ENCODE data around the gene TTYH3. TPM values are rescaled to one million over a fixed set of nuclear protein-coding genes. Genes with fewer than 3 reads are reported as not detected.
"Not testable (repeated sequence)": the region's sequence is repeated elsewhere in the genome, so short reads cannot be mapped to it uniquely, and the experiment has no call there.

TTYH3 gene
- total RNA-seq, 1 donor from 2014 or later: 250 TPM

DNA sequence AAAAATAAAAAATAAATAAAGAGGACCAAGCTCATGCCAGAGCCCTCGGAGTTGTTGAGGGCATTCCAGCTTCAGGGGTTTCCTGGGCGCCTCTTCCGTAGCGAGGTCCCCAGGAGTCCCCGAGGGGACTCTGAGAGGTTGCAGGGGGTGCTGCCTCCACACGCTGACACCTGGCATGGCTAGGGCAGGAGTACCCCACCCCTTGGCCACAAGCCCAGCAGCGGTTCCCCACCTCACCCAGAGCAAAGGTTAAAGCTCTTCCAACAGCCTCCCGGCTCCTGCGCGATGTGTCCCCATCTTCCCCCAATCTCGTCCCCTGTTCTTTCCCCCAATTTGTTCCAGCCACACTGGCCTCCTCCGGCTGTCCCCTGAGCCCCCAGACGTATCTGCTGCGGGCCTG, 60.8 kb downstream of the TTYH3 start:
- Mint-ChIP-seq H3K36me3 (ENCODE audit: low read depth, unreplicated experiment) (no peaks in the 10 kb centered on the region), H3K27ac (ENCODE audit: unreplicated experiment) (no peak overlapping the region), H3K9me3 (ENCODE audit: unreplicated experiment) (no peaks in the 10 kb centered on the region), H3K4me3 (ENCODE audit: unreplicated experiment) (no peak overlapping the region), H3K27me3 (ENCODE audit: unreplicated experiment) (peaks cover 10% of the 10 kb centered on the region), H3K4me1 (ENCODE audit: unreplicated experiment) (peaks cover 11% of the 10 kb centered on the region)
- TF ChIP-seq, protein P1, sequence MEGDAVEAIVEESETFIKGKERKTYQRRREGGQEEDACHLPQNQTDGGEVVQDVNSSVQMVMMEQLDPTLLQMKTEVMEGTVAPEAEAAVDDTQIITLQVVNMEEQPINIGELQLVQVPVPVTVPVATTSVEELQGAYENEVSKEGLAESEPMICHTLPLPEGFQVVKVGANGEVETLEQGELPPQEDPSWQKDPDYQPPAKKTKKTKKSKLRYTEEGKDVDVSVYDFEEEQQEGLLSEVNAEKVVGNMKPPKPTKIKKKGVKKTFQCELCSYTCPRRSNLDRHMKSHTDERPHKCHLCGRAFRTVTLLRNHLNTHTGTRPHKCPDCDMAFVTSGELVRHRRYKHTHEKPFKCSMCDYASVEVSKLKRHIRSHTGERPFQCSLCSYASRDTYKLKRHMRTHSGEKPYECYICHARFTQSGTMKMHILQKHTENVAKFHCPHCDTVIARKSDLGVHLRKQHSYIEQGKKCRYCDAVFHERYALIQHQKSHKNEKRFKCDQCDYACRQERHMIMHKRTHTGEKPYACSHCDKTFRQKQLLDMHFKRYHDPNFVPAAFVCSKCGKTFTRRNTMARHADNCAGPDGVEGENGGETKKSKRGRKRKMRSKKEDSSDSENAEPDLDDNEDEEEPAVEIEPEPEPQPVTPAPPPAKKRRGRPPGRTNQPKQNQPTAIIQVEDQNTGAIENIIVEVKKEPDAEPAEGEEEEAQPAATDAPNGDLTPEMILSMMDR (IDR thresholded peaks at IDR 0.05; ENCODE audit: unreplicated experiment): no peak
- DNase-seq (ENCODE audit: low spot score): no peak

DNA sequence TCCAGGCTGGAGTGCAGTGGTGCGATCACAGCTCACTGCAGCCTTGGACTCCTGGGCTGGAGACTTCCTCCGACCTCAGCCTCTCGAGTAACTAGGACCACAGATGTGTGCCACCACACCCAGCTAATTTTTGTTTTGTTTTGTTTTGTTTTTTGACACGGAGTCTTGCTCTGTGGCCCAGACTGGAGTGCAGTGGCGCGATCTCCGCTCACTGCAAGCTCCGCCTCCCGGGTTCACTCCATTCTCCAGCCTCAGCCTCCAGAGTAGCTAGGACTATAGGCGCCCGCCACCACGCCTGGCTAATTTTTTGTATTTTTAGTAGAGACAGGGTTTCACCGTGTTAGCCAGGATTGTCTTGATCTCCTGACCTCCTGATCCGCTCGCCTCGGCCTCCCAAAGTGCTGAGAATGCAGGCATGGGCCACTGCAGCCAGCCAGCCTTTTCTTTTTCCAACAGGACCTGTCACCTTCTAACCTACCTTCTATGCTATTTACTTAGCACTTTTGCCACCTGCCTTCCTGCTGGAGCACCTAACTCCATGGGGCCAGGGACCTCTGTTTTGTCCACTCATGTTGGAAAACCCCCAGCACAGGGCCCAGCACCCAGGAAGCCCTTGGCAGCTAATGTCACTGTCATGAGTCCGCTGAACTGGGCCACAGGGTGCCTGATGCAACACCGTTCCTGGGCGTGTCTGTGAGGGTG, 61.8 kb downstream of the TTYH3 start:
- H3K4me3 Mint-ChIP-seq (ENCODE audit: unreplicated experiment); H3K27ac Mint-ChIP-seq (ENCODE audit: unreplicated experiment); DNase-seq (ENCODE audit: low spot score); H3K36me3 Mint-ChIP-seq (ENCODE audit: low read depth, unreplicated experiment); H3K9me3 Mint-ChIP-seq (ENCODE audit: unreplicated experiment): not testable (repeated sequence)
- Mint-ChIP-seq H3K4me1 (ENCODE audit: unreplicated experiment) (peaks cover 11% of the 10 kb centered on the region), H3K27me3 (ENCODE audit: unreplicated experiment) (peaks cover 14% of the 10 kb centered on the region)

DNA sequence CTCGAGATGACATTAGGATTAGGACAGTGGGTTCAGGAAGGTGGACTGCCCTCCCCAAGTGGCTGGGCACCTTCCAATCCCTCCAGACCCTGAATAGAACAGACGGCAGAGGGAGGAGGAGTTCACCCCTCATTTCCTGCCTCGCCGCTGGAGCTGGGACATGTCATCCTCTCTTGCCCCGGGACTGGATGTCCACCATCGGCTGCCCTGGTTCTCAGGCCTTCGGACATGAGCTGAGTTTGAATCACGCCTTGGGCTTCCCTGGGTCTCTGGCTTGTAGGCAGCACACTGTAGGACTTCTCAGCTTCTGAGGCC, 62.3 kb downstream of the TTYH3 start:
- peaks cover 11% of the 10 kb centered on the region for H3K27me3 Mint-ChIP-seq (ENCODE audit: unreplicated experiment)
- H3K4me1 Mint-ChIP-seq (ENCODE audit: unreplicated experiment); DNase-seq (ENCODE audit: low spot score): not testable (repeated sequence)

DNA sequence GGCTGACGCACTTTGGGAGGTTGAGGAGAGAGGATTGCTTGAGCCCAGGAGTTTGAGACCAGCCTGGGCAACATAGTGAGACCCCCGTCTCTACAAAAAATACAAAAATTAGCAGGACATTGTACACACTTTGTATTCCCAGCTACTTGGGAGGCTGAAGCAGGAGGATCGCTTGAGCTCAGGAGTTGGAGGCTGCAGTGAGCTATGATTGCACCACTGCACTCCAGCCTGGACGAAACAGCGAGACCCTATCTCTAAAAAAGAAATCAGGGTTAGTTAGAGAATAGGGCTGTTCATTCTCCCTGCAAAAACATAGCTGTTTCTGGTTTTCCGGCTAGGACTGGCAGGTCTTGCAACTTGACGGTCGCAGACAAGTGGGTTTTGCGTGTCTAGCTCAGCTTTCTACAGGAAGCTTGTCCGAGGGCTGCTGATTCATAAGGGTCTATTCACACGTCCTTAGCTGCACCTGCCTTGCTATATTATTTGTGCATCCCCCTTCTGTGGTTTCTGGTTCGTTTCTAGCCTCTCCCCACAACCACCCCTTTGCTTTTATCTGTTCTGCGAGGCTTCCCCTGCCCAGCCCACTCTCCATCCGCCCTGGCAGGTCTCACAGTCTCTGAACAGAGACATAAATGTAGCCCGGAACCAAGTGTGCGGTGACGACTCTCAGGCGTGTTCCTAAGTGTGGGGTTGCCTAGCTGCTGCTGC, 66.9 kb downstream of the TTYH3 start:
- DNase-seq (ENCODE audit: low spot score): no peak
- peaks cover 17% of the 10 kb centered on the region for H3K27me3 Mint-ChIP-seq (ENCODE audit: unreplicated experiment)
- H3K4me1 Mint-ChIP-seq (ENCODE audit: unreplicated experiment): peaks cover 3% of the 10 kb centered on the region
- H3K4me3 Mint-ChIP-seq (ENCODE audit: unreplicated experiment): no peak overlapping the region
- H3K36me3 Mint-ChIP-seq (ENCODE audit: low read depth, unreplicated experiment): no peaks in the 10 kb centered on the region
- no peak overlapping the region for H3K27ac Mint-ChIP-seq (ENCODE audit: unreplicated experiment)
- H3K9me3 Mint-ChIP-seq (ENCODE audit: unreplicated experiment): no peaks in the 10 kb centered on the region
- TF ChIP-seq, protein P1 (IDR thresholded peaks at IDR 0.05; ENCODE audit: unreplicated experiment): no peak

More for the DNA sequence above, 62.3 kb downstream of the TTYH3 start:
- H3K36me3 Mint-ChIP-seq (ENCODE audit: low read depth, unreplicated experiment); H3K4me3 Mint-ChIP-seq (ENCODE audit: unreplicated experiment); H3K27ac Mint-ChIP-seq (ENCODE audit: unreplicated experiment); H3K9me3 Mint-ChIP-seq (ENCODE audit: unreplicated experiment): not testable (repeated sequence)

DNA sequence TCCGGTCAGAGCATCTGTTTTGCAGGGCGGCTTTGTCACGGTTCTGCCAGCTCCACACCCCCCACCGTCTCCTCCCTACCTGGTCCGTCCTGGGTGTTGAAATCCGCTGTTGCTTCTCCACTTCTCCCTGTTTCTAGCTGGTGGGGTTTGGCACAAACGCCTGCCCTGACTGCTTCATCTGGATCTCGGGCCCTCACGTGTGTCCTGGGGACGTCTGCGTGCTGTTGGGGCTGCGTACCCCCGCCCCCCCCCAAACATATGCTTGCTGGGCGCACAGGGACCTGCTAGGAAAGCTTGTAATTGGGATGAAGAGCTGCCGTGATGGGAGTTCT, 67.5 kb downstream of the TTYH3 start:
- TF ChIP-seq, protein P1 (IDR thresholded peaks at IDR 0.05; ENCODE audit: unreplicated experiment): no peak
- Mint-ChIP-seq H3K4me1 (ENCODE audit: unreplicated experiment) (peaks cover 3% of the 10 kb centered on the region), H3K9me3 (ENCODE audit: unreplicated experiment) (no peaks in the 10 kb centered on the region), H3K27me3 (ENCODE audit: unreplicated experiment) (peaks cover 17% of the 10 kb centered on the region), H3K27ac (ENCODE audit: unreplicated experiment) (no peak overlapping the region), H3K4me3 (ENCODE audit: unreplicated experiment) (no peak overlapping the region), H3K36me3 (ENCODE audit: low read depth, unreplicated experiment) (no peaks in the 10 kb centered on the region)
- DNase-seq (ENCODE audit: low spot score): no peak

DNA sequence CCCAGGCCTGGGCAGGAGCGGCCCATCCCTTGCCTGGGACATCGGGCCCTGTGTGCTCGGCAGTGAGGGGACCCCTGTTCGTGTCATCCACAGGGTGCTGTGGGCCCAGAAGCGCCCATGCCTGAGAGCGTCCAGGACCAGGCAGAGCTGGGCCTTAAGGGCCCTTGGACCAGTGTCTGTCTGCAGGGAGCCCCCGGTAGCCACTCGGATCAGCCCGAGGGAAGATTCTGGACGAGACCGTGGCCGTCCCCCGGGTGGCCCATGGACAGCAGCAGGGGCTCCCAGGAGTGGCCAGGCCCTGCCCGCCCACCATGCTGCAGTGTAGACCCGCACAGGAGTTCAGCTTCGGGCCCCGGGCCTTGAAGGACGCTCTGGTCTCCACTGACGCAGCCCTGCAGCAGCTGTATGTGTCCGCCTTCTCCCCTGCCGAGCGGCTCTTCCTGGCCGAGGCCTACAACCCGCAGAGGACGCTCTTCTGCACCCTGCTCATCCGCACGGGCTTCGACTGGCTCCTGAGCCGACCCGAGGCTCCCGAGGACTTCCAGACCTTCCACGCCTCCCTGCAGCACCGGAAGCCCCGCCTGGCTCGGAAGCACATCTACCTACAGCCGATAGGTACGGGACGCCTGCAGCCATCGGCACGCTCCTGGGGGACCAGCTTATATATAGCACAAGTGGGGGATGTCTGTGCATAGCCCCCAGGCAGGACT, 68.5 kb downstream of the TTYH3 start:
- H3K9me3 Mint-ChIP-seq (ENCODE audit: unreplicated experiment): no peaks in the 10 kb centered on the region
- TF ChIP-seq, protein P1 (IDR thresholded peaks at IDR 0.05; ENCODE audit: unreplicated experiment): no peak
- H3K4me3 Mint-ChIP-seq (ENCODE audit: unreplicated experiment): no peak overlapping the region

More for the DNA sequence above, 68.5 kb downstream of the TTYH3 start:
- Mint-ChIP-seq H3K27me3 (ENCODE audit: unreplicated experiment) (peaks cover 17% of the 10 kb centered on the region), H3K36me3 (ENCODE audit: low read depth, unreplicated experiment) (no peaks in the 10 kb centered on the region), H3K4me1 (ENCODE audit: unreplicated experiment) (peaks cover 3% of the 10 kb centered on the region), H3K27ac (ENCODE audit: unreplicated experiment) (no peak overlapping the region)
- no peak for DNase-seq (ENCODE audit: low spot score)

Data from endothelial cell (in vitro differentiated cells).